Prostate gland (tissue), 2 donors: Measurements from ENCODE around the gene PAX6.

Source experiments
- CTCF ChIP-seq, 4 experiments: fragments of 200-600 bp in 2 of 4; fragments of 450-650 bp in 2 of 4; sonication (generic) in 2 of 4; IDR thresholded peaks; 1 replicate in 3 of 4; 2 replicates in 1 of 4; pipeline ENCODE4 v1.5.1; 2016 to 2019; ENCODE audit warnings: antibody characterized with exemption in 4 of 4, mild to moderate bottlenecking in 2 of 4, moderate library complexity in 2 of 4
- POLR2A ChIP-seq: fragments of 450-650 bp; IDR thresholded peaks from one replicate; pipeline ENCODE4 v1.6.1; 2016; ENCODE audit warnings: antibody characterized with exemption, mild to moderate bottlenecking

GRCh38 chr11:31817054-31817620, 6.0 kb upstream of the PAX6 start:
- no peak for TF ChIP-seq POLR2A
- no peak for TF ChIP-seq CTCF (IDR thresholded peaks at IDR 0.05)
